Activated CD8-positive, alpha-beta memory T cell treated with anti-CD3 and anti-CD28 coated beads, Interleukin-2, amount 10 ng/mL, durations not matched to agents 7 days and 5 days (primary cell): Measurements from ENCODE around the gene ALDH1L1. TPM values are rescaled to one million over a fixed set of nuclear protein-coding genes. Genes with fewer than 3 reads are reported as not detected.
A peak's percentile ranks its signal among the peaks of the same experiment; 100 is the strongest.

ENCODE experiments used
- ATAC-seq: fragments of 150-1000 bp; cut with Tn5 transposase; one replicate; pipeline ENCODE4 v1.10.0; 2021; ENCODE audit warnings: moderate library complexity
- CTCF ChIA-PET: fragments of 350-600 bp; sonication (Branson Sonifier 250); formaldehyde crosslinking; loops from one replicate; lab custom pipeline; 2021; ENCODE audit warnings: antibody characterized with exemption; lab: Charles Lee
- DNase-seq: peaks from one replicate; pipeline ENCODE4 v3.0.0-alpha.2; 2020
- H3K27ac Mint-ChIP-seq: one replicate; pipeline ENCODE4 v1.8.0; 2021; ENCODE audit warnings: mild to moderate bottlenecking, mixed read lengths
- H3K27me3 Mint-ChIP-seq: one replicate; pipeline ENCODE4 v1.8.0; 2021; ENCODE audit warnings: mixed read lengths
- H3K36me3 Mint-ChIP-seq: one replicate; pipeline ENCODE4 v1.8.0; 2021; ENCODE audit warnings: mild to moderate bottlenecking, mixed read lengths
- H3K4me1 Mint-ChIP-seq: one replicate; pipeline ENCODE4 v1.8.0; 2021; ENCODE audit warnings: mixed read lengths
- H3K4me3 Mint-ChIP-seq: one replicate; pipeline ENCODE4 v1.8.0; 2021; ENCODE audit warnings: mild to moderate bottlenecking, moderate library complexity, mixed read lengths
- H3K9me3 Mint-ChIP-seq: one replicate; pipeline ENCODE4 v1.8.0; 2022; ENCODE audit warnings: low read depth, mixed read lengths
- total RNA-seq, 2 experiments: library from RNA; stranded (reverse); gene quantifications; one replicate each; pipeline ENCODE4 v1.2.3, GENCODE V29; 2021

ALDH1L1 gene
- total RNA-seq, 2 experiments from 2014 or later, result not detected

- H3K27ac Mint-ChIP-seq, result no peak overlapping the region
- no peak overlapping the region for H3K4me3 Mint-ChIP-seq
- no peaks in the 10 kb centered on the region for H3K4me1 Mint-ChIP-seq
- H3K27me3 Mint-ChIP-seq, result no peaks in the 10 kb centered on the region
- CTCF ChIA-PET, result interaction anchor here (1.2 kb wide), 1 partner anchor 258 kb away, joined by 3 read pairs; no protein-coding TSS in a partner anchor
- no peak for ATAC-seq
- no peaks in the 10 kb centered on the region for H3K9me3 Mint-ChIP-seq
- H3K36me3 Mint-ChIP-seq, result no peaks in the 10 kb centered on the region
- DNase-seq, result peak; percentile 23
Measured at GRCh38 chr3:126131881-126132750, 48.3 kb downstream of the ALDH1L1 start.

- DNase-seq (no peak), ATAC-seq (no peak)
- CTCF ChIA-PET, result no interaction called here
- no peaks in the 10 kb centered on the region for H3K9me3 Mint-ChIP-seq
- H3K4me3 Mint-ChIP-seq, result no peak overlapping the region
- no peaks in the 10 kb centered on the region for H3K4me1 Mint-ChIP-seq
- H3K27ac Mint-ChIP-seq, result no peak overlapping the region
- H3K27me3 Mint-ChIP-seq, result no peaks in the 10 kb centered on the region
- no peaks in the 10 kb centered on the region for H3K36me3 Mint-ChIP-seq
Measured at GRCh38 chr3:126130981-126131745, 49.2 kb downstream of the ALDH1L1 start.

- Mint-ChIP-seq H3K9me3 (no peaks in the 10 kb centered on the region), H3K27ac (no peak overlapping the region), H3K36me3 (no peaks in the 10 kb centered on the region), H3K27me3 (no peaks in the 10 kb centered on the region), H3K4me1 (no peaks in the 10 kb centered on the region), H3K4me3 (no peak overlapping the region)
- CTCF ChIA-PET, result no interaction called here
- ATAC-seq (no peak), DNase-seq (no peak)
Measured at GRCh38 chr3:126130081-126130855, 50.1 kb downstream of the ALDH1L1 start.

GRCh38 chr3:126129398-126129891 lies 50.9 kb downstream of the ALDH1L1 start:
- Mint-ChIP-seq H3K27me3 (no peaks in the 10 kb centered on the region), H3K4me1 (no peaks in the 10 kb centered on the region), H3K36me3 (no peaks in the 10 kb centered on the region), H3K4me3 (no peak overlapping the region), H3K27ac (no peak overlapping the region), H3K9me3 (no peaks in the 10 kb centered on the region)
- CTCF ChIA-PET, result no interaction called here
- DNase-seq, result no peak
- ATAC-seq, result no peak

- CTCF ChIA-PET, result no interaction called here
- no peaks in the 10 kb centered on the region for H3K9me3 Mint-ChIP-seq
- no peak for DNase-seq
Measured at GRCh38 chr3:126128504-126129397, 51.6 kb downstream of the ALDH1L1 start.

GRCh38 chr3:126127904-126128303 lies 52.5 kb downstream of the ALDH1L1 start:
- ATAC-seq (no peak), DNase-seq (no peak)
- no peaks in the 10 kb centered on the region for H3K9me3 Mint-ChIP-seq
- H3K4me3 Mint-ChIP-seq, result no peak overlapping the region
- H3K27ac Mint-ChIP-seq, result no peak overlapping the region
- H3K4me1 Mint-ChIP-seq, result no peaks in the 10 kb centered on the region
- no peaks in the 10 kb centered on the region for H3K36me3 Mint-ChIP-seq
- peaks cover under 1% of the 10 kb centered on the region for H3K27me3 Mint-ChIP-seq
- CTCF ChIA-PET, result no interaction called here

More at GRCh38 chr3:126128504-126129397, 51.6 kb downstream of the ALDH1L1 start:
- no peaks in the 10 kb centered on the region for H3K4me1 Mint-ChIP-seq
- ATAC-seq, result no peak
- H3K36me3 Mint-ChIP-seq, result no peaks in the 10 kb centered on the region
- H3K4me3 Mint-ChIP-seq, result no peak overlapping the region
- H3K27me3 Mint-ChIP-seq, result no peaks in the 10 kb centered on the region
- H3K27ac Mint-ChIP-seq, result no peak overlapping the region

- H3K36me3 Mint-ChIP-seq, result no peaks in the 10 kb centered on the region
- H3K4me3 Mint-ChIP-seq, result no peak overlapping the region
- H3K4me1 Mint-ChIP-seq, result no peaks in the 10 kb centered on the region
- ATAC-seq, result no peak
- DNase-seq, result no peak
- no peaks in the 10 kb centered on the region for H3K9me3 Mint-ChIP-seq
- CTCF ChIA-PET, result no interaction called here
- H3K27ac Mint-ChIP-seq, result no peak overlapping the region
- H3K27me3 Mint-ChIP-seq, result peaks cover 2% of the 10 kb centered on the region
Measured at GRCh38 chr3:126127452-126127851, 52.9 kb downstream of the ALDH1L1 start.

- Mint-ChIP-seq H3K27me3 (peaks cover 2% of the 10 kb centered on the region), H3K4me3 (no peak overlapping the region), H3K27ac (no peak overlapping the region), H3K36me3 (no peaks in the 10 kb centered on the region), H3K9me3 (no peaks in the 10 kb centered on the region), H3K4me1 (no peaks in the 10 kb centered on the region)
- ATAC-seq, result no peak
- CTCF ChIA-PET, result no interaction called here
- DNase-seq, result no peak
Measured at GRCh38 chr3:126126811-126127431, 53.5 kb downstream of the ALDH1L1 start.

GRCh38 chr3:126126286-126126685 lies 54.1 kb downstream of the ALDH1L1 start:
- no peak overlapping the region for H3K4me3 Mint-ChIP-seq
- no peak overlapping the region for H3K27ac Mint-ChIP-seq
- no peak for ATAC-seq
- DNase-seq, result no peak
- no peaks in the 10 kb centered on the region for H3K4me1 Mint-ChIP-seq
- no peaks in the 10 kb centered on the region for H3K9me3 Mint-ChIP-seq
- H3K27me3 Mint-ChIP-seq, result peaks cover 6% of the 10 kb centered on the region
- H3K36me3 Mint-ChIP-seq, result no peaks in the 10 kb centered on the region
- CTCF ChIA-PET, result no interaction called here

GRCh38 chr3:126125781-126126251 lies 54.6 kb downstream of the ALDH1L1 start:
- H3K4me3 Mint-ChIP-seq, result no peak overlapping the region
- CTCF ChIA-PET, result no interaction called here

GRCh38 chr3:126125341-126125740 lies 55.0 kb downstream of the ALDH1L1 start:
- H3K27me3 Mint-ChIP-seq, result peaks cover 8% of the 10 kb centered on the region
- H3K4me1 Mint-ChIP-seq, result no peaks in the 10 kb centered on the region
- ATAC-seq, result no peak
- H3K27ac Mint-ChIP-seq, result no peak overlapping the region
- H3K4me3 Mint-ChIP-seq, result no peak overlapping the region
- DNase-seq, result no peak
- H3K36me3 Mint-ChIP-seq, result no peaks in the 10 kb centered on the region
- H3K9me3 Mint-ChIP-seq, result no peaks in the 10 kb centered on the region
- CTCF ChIA-PET, result no interaction called here

More at GRCh38 chr3:126125781-126126251, 54.6 kb downstream of the ALDH1L1 start:
- no peaks in the 10 kb centered on the region for H3K4me1 Mint-ChIP-seq
- no peak for DNase-seq
- H3K36me3 Mint-ChIP-seq, result no peaks in the 10 kb centered on the region
- no peaks in the 10 kb centered on the region for H3K9me3 Mint-ChIP-seq
- no peak for ATAC-seq
- peaks cover 8% of the 10 kb centered on the region for H3K27me3 Mint-ChIP-seq
- H3K27ac Mint-ChIP-seq, result no peak overlapping the region

GRCh38 chr3:126124896-126125295 lies 55.5 kb downstream of the ALDH1L1 start:
- CTCF ChIA-PET, result interaction anchor here (1.4 kb wide), 1 partner anchor 9 kb away, joined by 4 read pairs; no protein-coding TSS in a partner anchor
- Mint-ChIP-seq H3K27me3 (peaks cover 8% of the 10 kb centered on the region), H3K36me3 (no peaks in the 10 kb centered on the region), H3K9me3 (no peaks in the 10 kb centered on the region), H3K4me3 (no peak overlapping the region), H3K27ac (no peak overlapping the region), H3K4me1 (no peaks in the 10 kb centered on the region)
- DNase-seq (no peak), ATAC-seq (no peak)
